GM12873 (cell line): ENCODE data around the gene PDGFA.

Experiments
- CTCF ChIP-seq: IDR thresholded peaks from 2 replicates; pipeline ENCODE4 v1.5.1; 2012; ENCODE audit warnings: low read depth, mild to moderate bottlenecking, moderate library complexity, low read length, control low read depth; ENCODE audit not compliant: insufficient read depth; ENCODE audit errors: missing control alignments

PDGFA gene

GRCh38 chr7:556291-556826 lies 36.7 kb upstream of the PDGFA start:
- no peak for TF ChIP-seq CTCF

- TF ChIP-seq CTCF, result no peak
Observed at GRCh38 chr7:555551-556160, 36.0 kb upstream of the PDGFA start.

- no peak for TF ChIP-seq CTCF
Observed at GRCh38 chr7:553636-554111, 34.0 kb upstream of the PDGFA start.

- no peak for TF ChIP-seq CTCF
Observed at GRCh38 chr7:552868-553635, 33.4 kb upstream of the PDGFA start.

- TF ChIP-seq CTCF, result no peak
Observed at GRCh38 chr7:550881-551614, 31.4 kb upstream of the PDGFA start.

GRCh38 chr7:549891-550625 lies 30.4 kb upstream of the PDGFA start:
- TF ChIP-seq CTCF, result no peak
